K562 (cell line): ENCODE results near the gene RNASE8. TPM values are rescaled to one million over a fixed set of nuclear protein-coding genes. Genes with fewer than 3 reads are reported as not detected.

Experiments used
- BCOR ChIP-seq: fragments of 450-650 bp; IDR thresholded peaks from 2 replicates; pipeline ENCODE4 v1.6.1; 2016
- CBX1 ChIP-seq: sonication (generic); IDR thresholded peaks from 2 replicates; pipeline ENCODE4 v1.6.1; 2016; ENCODE audit warnings: antibody characterized with exemption, low read depth, mild to moderate bottlenecking
- EGR1 ChIP-seq: fragments of 450-650 bp; conservative IDR thresholded peaks from 2 replicates; pipeline ENCODE4 v1.6.1; 2017; ENCODE audit warnings: mild to moderate bottlenecking
- ERF ChIP-seq: fragments of 450-650 bp; formaldehyde crosslinking; IDR thresholded peaks from 2 replicates; pipeline ENCODE4 v1.4.0; 2020; ENCODE audit warnings: mild to moderate bottlenecking, mixed read lengths
- ETV1 ChIP-seq: fragments of 450-650 bp; conservative IDR thresholded peaks from 2 replicates; pipeline ENCODE4 v1.6.1; 2016; ENCODE audit warnings: missing genetic modification characterization, control low read depth, low read depth, missing compliant biosample characterization
- HDGF ChIP-seq: fragments of 450-650 bp; IDR thresholded peaks from 2 replicates; pipeline ENCODE4 v1.6.1; 2016
- HNRNPL ChIP-seq: fragments of 200-400 bp; formaldehyde crosslinking; IDR thresholded peaks from 2 replicates; pipeline ENCODE4 v1.6.1; 2017; ENCODE audit warnings: low read depth, mild to moderate bottlenecking, low read length
- KLF16 ChIP-seq: IDR thresholded peaks from 2 replicates; pipeline ENCODE4 v1.6.1; 2016; ENCODE audit warnings: antibody characterized with exemption
- MTA3 ChIP-seq: fragments of 450-650 bp; formaldehyde crosslinking; IDR thresholded peaks from 2 replicates; pipeline ENCODE4 v1.6.1; 2017; ENCODE audit warnings: mild to moderate bottlenecking, borderline replicate concordance
- NBN ChIP-seq: fragments of 450-650 bp; IDR thresholded peaks from 2 replicates; pipeline ENCODE4 v1.6.1; 2016; ENCODE audit warnings: low read depth, mild to moderate bottlenecking
- NFE2L1 ChIP-seq: fragments of 450-650 bp; IDR thresholded peaks from 2 replicates; pipeline ENCODE4 v1.6.1; 2016; ENCODE audit warnings: missing genetic modification characterization, low read depth, mild to moderate bottlenecking, missing compliant biosample characterization, moderate library complexity, borderline replicate concordance
- PURB ChIP-seq: sonication (generic); formaldehyde crosslinking; IDR thresholded peaks from 2 replicates; pipeline ENCODE4 v1.9.0; 2021; ENCODE audit warnings: low read depth, mild to moderate bottlenecking, missing genetic modification reagents
- RUNX1 ChIP-seq: sonication (generic); IDR thresholded peaks from 2 replicates; pipeline ENCODE4 v1.6.1; 2016; ENCODE audit warnings: antibody characterized with exemption, low read depth
- TAF9B ChIP-seq: fragments of 450-650 bp; IDR thresholded peaks from 2 replicates; pipeline ENCODE4 v1.6.1; 2018; ENCODE audit warnings: mild to moderate bottlenecking; ENCODE audit not compliant: partially characterized antibody
- TRIM28 ChIP-seq: fragments of 450-650 bp; IDR thresholded peaks from 2 replicates; pipeline ENCODE4 v1.6.1; 2017
- ZC3H8 ChIP-seq: fragments of 450-650 bp; IDR thresholded peaks from 2 replicates; pipeline ENCODE4 v1.6.1; 2017
- ZNF282 ChIP-seq: sonication (generic); formaldehyde crosslinking; IDR thresholded peaks from 2 replicates; pipeline ENCODE4 v1.8.1; 2023; ENCODE audit warnings: missing genetic modification reagents
- ZNF584 ChIP-seq: fragments of 200-800 bp; sonication (Bioruptor generic); IDR thresholded peaks from 2 replicates; pipeline ENCODE4 v1.6.1; 2016; ENCODE audit warnings: low read depth, mild to moderate bottlenecking, missing genetic modification characterization, missing compliant biosample characterization
- polyA plus RNA-seq, 8 experiments: library from polyadenylated mRNA; depleted of rRNA in 4 of 8; stranded (reverse) in 5 of 8; unstranded in 3 of 8; fragments of >200 nt; fragmentation: Nextera tagmentation in 2 of 8; fragmentation: Illumina TruSeq in 1 of 8; extraction: Ambion mirVana in 2 of 8; extraction: Trizol in 1 of 8; gene quantifications; 2 replicates each; pipeline versions ENCODE4 v1.2.1 to v1.2.3, GENCODE V29; 2011 to 2014; ENCODE audit warnings: inconsistent platforms in 1 of 8, missing spikeins in 1 of 8
- total RNA-seq, 7 experiments: library from RNA; depleted of rRNA in 6 of 7; stranded (reverse); fragments of >200 nt in 6 of 7; fragmentation: Illumina TruSeq in 2 of 7; extraction: Trizol in 2 of 7; gene quantifications; 2 replicates each; pipeline versions ENCODE4 v1.2.1 to v1.2.3, GENCODE V29; 2011 to 2021; ENCODE audit warnings: low replicate concordance in 1 of 7
- TF ChIP-seq, protein P1 (sequence below): fragments of 450-650 bp; IDR thresholded peaks from 2 replicates; pipeline ENCODE4 v1.6.1; 2016; ENCODE audit warnings: missing biosample characterization, missing genetic modification characterization
- TF ChIP-seq, protein P2 (sequence below): fragments of 200-800 bp; sonication (Bioruptor generic); IDR thresholded peaks from 2 replicates; pipeline ENCODE4 v1.6.1; 2017; ENCODE audit warnings: missing genetic modification characterization, missing compliant biosample characterization
- TF ChIP-seq, protein P3 (sequence below): fragments of 200-800 bp; sonication (Bioruptor generic); IDR thresholded peaks from 2 replicates; pipeline ENCODE4 v1.6.1; 2017; ENCODE audit warnings: missing genetic modification characterization, missing compliant biosample characterization
- TF ChIP-seq, protein P4 (sequence below): fragments of 150-350 bp; conservative IDR thresholded peaks from 2 replicates; pipeline ENCODE4 v1.6.1; 2014; ENCODE audit warnings: low read length
- TF ChIP-seq, protein P5 (sequence below): fragments of 450-650 bp; formaldehyde crosslinking; IDR thresholded peaks from 2 replicates; pipeline ENCODE4 v1.4.0; 2020; ENCODE audit warnings: mild to moderate bottlenecking, moderate library complexity

Gene RNASE8
- total and polyA plus RNA-seq, 9 of the 15 experiments (the other 6 are each of a cell fraction or from before 2014, with no cell fraction given), result not detected

DNA sequence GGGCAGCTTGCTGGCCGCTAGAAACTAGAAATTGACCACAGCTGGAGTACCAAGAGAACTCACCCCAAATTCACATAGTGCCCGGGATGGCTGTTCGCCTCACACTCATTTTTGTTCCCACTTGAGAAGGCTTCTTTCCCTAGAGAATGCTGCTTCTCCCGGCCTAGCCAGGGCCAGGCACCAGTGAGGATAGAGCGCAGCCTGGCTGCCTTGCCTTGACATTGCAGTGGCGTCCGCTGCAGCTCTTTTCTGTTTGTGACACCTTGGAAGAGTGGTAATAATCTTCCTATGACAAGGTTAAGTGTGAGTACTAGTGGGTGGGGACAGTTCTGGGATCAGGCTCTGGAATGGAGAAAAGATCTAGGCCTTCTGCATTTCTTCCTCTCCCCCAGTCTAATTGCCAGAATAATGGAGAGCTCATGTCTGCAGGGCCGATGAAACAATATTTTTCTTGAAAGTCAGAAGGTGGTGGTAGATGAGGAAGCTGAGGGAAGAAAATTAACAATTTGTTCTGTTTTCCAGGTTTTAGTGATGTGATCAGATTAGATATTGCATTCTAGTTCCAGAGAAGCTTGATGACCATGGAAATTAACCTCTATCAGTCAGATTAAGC lies 46.9 kb downstream of the RNASE8 start (continued):
- 0 out of 2 replicates have a peak, but pooled peaks have one; percentile 3 for TF ChIP-seq BCOR
- TF ChIP-seq NBN, result no peak; the same call in 1 of the 2 replicates
- TF ChIP-seq ZNF282, result no peak
- TF ChIP-seq RUNX1, result no peak
- TF ChIP-seq TRIM28, result 0 out of 2 replicates have a peak, but pooled peaks have one; percentile 15
- TF ChIP-seq ERF, result no peak
- TF ChIP-seq KLF16, result no peak
- TF ChIP-seq HDGF, result no peak
- no peak for TF ChIP-seq ZC3H8
- no peak for TF ChIP-seq EGR1
- TF ChIP-seq, protein P1, sequence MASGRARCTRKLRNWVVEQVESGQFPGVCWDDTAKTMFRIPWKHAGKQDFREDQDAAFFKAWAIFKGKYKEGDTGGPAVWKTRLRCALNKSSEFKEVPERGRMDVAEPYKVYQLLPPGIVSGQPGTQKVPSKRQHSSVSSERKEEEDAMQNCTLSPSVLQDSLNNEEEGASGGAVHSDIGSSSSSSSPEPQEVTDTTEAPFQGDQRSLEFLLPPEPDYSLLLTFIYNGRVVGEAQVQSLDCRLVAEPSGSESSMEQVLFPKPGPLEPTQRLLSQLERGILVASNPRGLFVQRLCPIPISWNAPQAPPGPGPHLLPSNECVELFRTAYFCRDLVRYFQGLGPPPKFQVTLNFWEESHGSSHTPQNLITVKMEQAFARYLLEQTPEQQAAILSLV (tag), result no peak
- no peak for TF ChIP-seq CBX1
- TF ChIP-seq, protein P2, sequence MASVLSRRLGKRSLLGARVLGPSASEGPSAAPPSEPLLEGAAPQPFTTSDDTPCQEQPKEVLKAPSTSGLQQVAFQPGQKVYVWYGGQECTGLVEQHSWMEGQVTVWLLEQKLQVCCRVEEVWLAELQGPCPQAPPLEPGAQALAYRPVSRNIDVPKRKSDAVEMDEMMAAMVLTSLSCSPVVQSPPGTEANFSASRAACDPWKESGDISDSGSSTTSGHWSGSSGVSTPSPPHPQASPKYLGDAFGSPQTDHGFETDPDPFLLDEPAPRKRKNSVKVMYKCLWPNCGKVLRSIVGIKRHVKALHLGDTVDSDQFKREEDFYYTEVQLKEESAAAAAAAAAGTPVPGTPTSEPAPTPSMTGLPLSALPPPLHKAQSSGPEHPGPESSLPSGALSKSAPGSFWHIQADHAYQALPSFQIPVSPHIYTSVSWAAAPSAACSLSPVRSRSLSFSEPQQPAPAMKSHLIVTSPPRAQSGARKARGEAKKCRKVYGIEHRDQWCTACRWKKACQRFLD (CRISPR knock-in tag), result 0 out of 2 replicates have a peak, but pooled peaks have one; percentile 50
- TF ChIP-seq, protein P3, sequence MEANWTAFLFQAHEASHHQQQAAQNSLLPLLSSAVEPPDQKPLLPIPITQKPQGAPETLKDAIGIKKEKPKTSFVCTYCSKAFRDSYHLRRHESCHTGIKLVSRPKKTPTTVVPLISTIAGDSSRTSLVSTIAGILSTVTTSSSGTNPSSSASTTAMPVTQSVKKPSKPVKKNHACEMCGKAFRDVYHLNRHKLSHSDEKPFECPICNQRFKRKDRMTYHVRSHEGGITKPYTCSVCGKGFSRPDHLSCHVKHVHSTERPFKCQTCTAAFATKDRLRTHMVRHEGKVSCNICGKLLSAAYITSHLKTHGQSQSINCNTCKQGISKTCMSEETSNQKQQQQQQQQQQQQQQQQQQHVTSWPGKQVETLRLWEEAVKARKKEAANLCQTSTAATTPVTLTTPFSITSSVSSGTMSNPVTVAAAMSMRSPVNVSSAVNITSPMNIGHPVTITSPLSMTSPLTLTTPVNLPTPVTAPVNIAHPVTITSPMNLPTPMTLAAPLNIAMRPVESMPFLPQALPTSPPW (CRISPR knock-in tag), result peak; percentile 19
- TF ChIP-seq TAF9B, result no peak
- TF ChIP-seq ZNF584 (CRISPR knock-in tag), result no peak
- TF ChIP-seq, protein P4, sequence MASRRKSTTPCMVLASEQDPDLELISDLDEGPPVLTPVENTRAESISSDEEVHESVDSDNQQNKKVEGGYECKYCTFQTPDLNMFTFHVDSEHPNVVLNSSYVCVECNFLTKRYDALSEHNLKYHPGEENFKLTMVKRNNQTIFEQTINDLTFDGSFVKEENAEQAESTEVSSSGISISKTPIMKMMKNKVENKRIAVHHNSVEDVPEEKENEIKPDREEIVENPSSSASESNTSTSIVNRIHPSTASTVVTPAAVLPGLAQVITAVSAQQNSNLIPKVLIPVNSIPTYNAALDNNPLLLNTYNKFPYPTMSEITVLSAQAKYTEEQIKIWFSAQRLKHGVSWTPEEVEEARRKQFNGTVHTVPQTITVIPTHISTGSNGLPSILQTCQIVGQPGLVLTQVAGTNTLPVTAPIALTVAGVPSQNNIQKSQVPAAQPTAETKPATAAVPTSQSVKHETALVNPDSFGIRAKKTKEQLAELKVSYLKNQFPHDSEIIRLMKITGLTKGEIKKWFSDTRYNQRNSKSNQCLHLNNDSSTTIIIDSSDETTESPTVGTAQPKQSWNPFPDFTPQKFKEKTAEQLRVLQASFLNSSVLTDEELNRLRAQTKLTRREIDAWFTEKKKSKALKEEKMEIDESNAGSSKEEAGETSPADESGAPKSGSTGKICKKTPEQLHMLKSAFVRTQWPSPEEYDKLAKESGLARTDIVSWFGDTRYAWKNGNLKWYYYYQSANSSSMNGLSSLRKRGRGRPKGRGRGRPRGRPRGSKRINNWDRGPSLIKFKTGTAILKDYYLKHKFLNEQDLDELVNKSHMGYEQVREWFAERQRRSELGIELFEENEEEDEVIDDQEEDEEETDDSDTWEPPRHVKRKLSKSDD, result no peak
- peak; percentile 44; the same call in 1 of the 2 replicates for TF ChIP-seq MTA3
- TF ChIP-seq, protein P5, sequence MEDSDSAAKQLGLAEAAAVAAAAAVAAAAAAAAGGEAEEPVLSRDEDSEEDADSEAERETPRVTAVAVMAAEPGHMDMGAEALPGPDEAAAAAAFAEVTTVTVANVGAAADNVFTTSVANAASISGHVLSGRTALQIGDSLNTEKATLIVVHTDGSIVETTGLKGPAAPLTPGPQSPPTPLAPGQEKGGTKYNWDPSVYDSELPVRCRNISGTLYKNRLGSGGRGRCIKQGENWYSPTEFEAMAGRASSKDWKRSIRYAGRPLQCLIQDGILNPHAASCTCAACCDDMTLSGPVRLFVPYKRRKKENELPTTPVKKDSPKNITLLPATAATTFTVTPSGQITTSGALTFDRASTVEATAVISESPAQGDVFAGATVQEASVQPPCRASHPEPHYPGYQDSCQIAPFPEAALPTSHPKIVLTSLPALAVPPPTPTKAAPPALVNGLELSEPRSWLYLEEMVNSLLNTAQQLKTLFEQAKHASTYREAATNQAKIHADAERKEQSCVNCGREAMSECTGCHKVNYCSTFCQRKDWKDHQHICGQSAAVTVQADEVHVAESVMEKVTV (CRISPR knock-in tag), result peak; percentile 83
- TF ChIP-seq PURB (CRISPR knock-in tag), result no peak
- TF ChIP-seq NFE2L1 (tag), result no peak
- no peak for TF ChIP-seq ETV1 (tag)
- no peak for TF ChIP-seq HNRNPL
